GM18867 (cell line): ENCODE measurements around the gene TMEM201.

Experiments used
- ATAC-seq: cut with Tn5 transposase; IDR thresholded peaks from one replicate; pipeline ENCODE4 v1.9.1; 2021; ENCODE audit warnings: mild to moderate bottlenecking, moderate library complexity; ENCODE audit not compliant: unreplicated experiment

TMEM201 gene

DNA sequence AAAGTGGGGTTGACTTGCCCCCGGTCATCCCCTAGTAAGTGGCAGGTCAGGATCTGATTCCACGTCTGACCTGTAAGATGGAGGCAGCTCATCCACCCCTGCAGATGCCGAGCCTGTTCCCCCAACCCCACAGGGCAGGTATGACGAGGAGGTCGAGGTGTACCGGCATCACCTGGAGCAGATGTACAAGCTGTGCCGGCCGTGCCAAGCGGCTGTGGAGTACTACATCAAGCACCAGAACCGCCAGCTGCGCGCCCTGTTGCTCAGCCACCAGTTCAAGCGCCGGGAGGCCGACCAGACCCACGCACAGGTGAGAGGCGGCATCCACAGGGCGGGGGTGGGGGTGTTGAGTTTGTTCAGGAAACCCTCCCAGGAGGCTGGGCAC, 9.6 kb downstream of the TMEM201 start:
- no peak for ATAC-seq

DNA sequence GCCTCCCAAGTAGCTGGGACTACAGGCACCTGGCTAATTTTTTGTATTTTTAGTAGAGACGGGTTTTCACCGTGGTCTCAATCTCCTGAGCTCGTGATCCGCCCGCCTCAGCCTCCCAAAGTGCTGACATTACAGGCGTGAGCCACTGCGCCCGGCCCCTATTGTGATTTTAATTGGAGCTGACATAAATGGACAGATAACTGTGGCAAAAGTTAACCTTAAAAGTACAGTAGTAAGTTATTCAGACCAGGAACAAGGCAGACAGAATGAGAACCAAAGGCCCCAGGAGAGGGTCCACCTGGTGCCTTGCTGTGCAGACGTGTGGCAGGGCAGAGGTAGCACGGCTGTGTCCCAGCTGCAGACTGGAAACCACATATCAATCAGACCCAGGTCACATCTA, 11.0 kb downstream of the TMEM201 start:
- ATAC-seq, result no peak

DNA sequence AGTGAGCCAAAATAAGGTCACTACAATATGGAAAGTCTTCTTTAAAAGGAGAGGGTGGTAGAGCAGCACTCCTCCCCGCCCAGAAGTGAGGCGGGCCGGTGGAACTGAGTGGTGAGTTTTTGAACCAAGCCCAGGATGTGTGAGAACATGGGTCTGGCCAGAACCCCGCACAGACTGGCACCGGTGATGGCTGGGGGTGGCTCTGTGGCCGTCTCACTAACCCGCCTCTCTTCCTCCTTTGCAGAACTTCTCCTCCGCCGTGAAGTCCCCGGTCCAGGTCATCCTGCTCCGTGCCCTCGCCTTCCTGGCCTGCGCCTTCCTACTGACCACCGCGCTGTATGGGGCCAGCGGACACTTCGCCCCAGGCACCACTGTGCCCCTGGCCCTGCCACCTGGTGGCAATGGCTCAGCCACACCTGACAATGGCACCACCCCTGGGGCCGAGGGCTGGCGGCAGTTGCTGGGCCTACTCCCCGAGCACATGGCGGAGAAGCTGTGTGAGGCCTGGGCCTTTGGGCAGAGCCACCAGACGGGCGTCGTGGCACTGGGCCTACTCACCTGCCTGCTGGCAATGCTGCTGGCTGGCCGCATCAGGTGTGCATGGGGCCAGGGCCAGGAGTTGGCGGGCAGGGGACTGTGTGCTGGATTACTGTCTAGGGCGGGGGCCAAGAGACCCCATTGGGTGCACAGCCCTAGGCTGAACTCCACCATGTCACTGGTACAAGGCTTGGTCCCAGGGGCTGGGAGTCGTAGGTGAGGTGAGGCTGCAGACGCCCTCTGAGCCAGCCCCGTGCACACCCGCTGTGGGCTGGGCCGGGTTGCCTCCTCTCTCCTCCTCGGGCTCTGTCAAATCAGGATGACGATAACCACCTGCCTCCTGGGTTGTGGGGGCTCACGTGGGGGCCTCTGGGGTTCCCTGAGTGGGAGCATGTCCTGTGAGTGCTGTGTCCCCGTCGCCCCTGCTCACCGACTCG, 12.4 kb downstream of the TMEM201 start:
- ATAC-seq, result no peak

DNA sequence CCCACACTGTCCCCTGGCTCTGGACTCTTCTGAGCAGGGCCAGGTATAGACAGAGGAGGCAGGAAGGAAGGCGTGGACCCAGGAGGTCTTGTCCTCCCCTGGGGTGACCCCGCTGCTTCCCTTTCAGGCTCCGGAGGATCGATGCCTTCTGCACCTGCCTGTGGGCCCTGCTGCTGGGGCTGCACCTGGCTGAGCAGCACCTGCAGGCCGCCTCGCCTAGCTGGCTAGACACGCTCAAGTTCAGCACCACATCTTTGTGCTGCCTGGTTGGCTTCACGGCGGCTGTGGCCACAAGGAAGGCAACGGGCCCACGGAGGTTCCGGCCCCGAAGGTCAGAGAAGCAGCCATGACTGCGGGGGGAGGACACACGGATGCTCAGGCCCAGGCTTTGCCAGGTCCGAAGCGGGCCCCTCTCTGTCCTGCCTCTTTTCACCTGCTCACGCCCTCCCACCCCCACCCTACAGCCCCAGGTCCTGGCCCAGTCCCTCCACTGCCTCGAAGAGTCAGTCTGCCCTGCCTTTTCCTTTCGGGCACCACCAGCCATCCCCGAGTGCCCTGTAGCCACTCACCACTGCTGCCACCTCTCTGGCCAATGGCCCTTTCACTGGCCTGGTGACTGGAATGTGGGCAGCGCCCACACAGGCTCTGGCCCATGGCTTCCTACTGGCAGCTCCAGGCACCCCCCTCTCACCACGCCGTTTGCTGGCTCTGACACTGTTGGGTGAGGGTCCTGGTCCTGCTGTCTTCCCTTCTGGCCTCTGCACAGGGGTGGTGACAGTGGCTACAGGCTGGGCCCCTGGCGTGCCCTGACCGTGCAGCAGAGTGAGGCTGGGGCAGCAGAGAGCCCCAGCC, 13.5 kb downstream of the TMEM201 start:
- no peak for ATAC-seq

DNA sequence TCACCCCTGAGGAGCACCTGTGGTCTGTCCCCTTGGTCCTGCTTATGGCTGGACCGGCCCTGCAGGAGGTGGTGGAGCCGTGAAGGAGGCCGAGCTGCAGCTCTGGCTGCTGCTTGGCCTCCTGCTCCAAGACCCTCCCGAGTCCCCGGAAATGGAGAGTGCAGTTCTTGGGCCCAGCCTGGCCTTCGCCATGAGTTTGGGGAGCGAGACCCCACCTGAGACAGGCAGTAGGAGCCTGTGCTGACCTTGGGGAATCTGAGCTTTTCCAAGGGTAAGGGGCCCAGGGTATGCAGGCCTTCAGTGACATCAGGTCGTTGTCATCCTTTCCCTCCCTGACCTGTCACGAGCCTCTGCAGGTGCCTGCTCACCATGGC, 14.1 kb downstream of the TMEM201 start:
- ATAC-seq, result no peak

DNA sequence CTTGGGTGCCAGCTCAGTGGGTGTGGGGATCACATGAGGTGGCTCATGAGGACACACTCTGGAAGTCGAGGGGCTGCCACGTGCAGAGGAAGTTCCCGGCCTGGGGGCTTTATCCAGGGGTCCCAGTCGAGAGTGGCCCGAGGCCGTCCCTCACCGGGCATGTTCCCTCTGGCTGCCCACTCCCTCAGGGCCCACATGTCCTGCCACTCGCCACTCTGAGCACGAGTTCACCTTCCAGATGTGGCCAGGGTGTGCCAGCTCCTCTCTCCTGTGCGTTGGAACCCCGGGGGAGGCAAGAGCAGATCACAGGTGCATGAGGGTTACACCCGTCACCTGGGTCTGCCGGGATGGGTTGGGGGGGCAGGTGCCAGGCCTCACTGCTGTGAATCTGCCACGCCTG, 14.6 kb downstream of the TMEM201 start:
- no peak for ATAC-seq

DNA sequence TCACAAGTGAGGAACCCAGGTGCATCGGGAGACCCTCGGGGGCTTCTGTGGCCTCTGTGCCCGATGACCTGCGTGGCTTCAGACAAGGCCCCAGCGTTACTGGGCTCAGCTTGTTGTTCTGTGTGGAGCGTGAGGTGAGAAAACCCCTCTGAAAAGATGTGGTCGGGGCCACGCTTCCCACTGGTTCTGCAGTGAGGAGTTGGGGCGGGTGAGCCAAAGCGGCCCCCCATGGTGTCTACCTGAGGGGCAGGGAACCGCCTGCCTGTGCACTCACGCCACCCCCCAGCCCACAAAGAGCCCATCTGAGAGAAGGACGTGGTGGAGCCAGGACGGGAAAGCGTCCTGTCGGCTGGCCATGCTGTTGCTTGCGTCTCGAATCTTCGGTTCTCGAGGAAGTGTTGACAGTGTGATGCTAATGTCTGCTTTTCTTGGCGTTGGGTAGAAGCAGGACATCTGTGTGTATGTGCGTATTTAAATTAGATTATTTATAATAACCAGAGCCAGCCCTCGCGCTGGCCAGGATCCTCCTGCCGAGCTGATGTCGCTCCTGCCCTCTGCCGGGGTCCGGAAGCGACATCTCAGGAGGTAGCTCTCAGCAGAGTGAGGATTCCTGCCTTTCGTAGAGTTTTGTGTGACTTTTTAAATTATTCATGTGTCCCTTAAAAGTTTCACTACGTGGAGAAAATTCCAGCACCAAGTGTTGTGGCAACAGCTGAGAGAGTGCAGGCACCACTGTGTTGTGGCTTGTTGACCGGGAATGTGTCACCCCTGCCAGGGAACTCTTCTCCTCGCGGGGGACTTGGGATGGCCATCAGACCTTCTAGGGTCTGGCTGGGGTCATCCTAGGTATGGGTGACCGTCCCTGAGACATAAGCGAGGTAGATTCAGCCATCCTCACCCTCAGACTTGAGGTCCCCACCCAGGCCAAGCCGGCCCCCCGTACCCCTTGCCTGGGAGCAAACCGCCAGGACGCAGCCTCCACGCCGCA, 15.3 kb downstream of the TMEM201 start:
- no peak for ATAC-seq

DNA sequence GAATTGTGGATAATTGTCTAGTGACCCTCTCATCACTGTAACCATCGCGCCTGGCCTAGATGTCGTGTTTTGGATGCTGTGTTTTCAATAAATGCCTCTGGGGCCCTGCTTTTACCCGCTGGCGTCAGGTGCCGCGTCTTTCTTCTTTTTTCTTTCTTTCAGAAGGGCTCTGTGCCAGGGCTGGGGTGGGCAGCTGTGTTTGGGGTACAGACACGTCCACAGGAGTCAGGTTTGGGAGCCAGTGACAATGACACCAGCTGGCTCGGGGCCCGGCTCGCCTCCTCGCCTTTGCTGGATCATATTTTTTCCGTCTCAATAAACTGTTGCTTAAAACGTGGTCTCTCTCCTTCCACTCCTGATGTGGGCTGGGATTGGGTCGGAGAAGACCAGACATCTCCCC, 16.1 kb downstream of the TMEM201 start:
- ATAC-seq, result no peak

DNA sequence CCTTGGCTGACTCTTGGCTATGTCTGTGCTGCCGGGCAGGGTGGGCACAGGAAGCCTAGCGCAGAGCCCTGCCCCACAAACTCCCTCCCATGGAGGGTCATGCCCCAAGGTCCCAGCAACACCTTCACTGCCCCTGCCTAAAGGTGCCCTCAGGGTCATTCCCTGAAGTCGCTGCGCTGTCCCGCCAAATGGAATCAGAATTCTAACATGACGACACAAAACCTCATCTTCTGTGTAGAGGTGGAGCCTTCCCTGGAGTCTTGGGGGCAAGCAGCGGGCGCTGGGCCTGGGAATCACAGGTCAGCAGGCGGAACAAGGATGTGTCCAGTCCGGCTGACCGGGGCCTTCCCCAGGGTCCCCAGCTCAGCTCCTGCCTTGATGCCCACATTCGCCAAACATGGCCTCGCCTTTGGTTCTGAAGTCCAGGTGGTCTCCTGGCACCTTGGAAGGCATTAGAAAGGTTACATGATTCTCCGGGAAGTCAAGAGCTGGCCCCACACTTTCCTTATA, 17.3 kb downstream of the TMEM201 start:
- no peak for ATAC-seq

DNA sequence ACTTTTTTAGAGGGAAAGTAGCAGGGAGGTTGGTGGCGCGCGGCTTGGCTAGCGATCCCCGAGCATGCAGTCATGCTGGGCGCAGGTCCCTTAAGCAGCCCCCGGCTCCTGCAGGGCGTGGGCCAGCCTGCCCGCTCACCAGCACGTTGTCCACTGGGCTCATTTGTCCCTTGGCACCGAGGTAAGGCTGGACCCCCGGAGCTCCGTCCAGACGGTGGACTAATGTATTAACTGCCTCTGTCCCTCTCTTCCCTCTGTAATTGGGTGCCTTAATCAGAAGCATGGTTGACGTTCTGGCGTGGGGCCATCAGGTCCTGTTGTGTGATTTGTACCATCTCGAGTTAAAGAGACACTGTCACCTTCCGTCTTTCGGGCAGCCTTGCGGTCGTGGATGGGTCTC, 17.7 kb downstream of the TMEM201 start:
- no peak for ATAC-seq

DNA sequence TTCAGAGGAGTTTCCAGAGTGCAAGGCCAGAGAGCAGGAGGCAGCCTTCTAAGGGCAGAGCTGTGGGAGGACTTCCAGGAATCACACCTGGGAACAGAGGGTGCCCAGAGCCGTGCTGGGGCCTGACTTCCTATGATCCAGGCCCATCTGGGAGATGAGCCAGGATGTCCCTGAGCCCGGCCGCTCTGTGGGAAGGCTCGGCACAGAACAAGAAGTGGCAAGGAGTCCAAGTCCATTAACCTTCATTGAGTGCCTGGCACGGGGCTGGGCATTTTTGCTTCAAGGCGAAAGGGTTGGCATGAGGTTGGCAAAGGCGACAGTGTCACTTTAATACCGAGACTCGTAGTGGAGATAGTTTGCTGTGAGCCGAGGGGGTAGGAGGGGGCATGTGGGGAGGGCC, 18.2 kb downstream of the TMEM201 start:
- ATAC-seq, result no peak

DNA sequence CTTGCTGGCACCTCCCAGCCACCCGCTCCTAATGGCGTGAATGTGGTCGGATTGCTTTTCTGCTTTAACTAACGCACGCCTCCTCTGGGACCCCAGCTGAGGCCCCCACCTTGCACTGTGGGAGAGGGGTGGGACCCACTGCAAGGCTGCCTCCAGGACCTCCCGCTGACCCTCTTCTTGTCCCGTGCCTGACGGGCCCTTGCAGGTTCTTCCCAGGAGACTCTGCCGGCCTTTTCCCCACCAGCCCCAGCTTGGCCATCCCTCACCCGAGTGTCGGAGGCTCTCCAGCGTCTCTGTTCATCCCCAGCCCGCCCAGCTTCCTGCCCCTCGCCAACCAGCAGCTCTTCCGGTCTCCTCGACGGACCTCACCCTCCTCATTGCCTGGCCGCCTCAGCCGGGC, 18.6 kb downstream of the TMEM201 start:
- no peak for ATAC-seq

DNA sequence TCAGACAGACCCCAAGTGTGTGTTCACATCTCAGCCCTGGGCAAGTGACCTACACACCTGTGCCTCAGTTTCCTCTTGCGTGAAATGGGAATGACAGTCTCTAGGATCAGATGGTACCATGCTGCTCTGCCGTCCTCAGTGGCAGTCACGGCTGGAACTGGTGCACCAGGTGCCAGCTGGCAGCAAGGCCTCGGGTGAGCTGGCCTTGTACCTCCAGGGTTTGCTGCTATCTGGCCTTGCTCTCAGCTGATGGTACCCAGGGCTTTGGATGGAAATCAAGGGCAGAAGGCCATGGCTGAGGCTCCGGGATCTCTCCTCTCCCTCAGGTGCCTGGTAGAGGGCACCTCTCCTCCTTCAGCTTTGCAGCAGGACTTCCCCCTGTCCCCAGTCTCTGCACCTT, 21.3 kb downstream of the TMEM201 start:
- ATAC-seq, result no peak

DNA sequence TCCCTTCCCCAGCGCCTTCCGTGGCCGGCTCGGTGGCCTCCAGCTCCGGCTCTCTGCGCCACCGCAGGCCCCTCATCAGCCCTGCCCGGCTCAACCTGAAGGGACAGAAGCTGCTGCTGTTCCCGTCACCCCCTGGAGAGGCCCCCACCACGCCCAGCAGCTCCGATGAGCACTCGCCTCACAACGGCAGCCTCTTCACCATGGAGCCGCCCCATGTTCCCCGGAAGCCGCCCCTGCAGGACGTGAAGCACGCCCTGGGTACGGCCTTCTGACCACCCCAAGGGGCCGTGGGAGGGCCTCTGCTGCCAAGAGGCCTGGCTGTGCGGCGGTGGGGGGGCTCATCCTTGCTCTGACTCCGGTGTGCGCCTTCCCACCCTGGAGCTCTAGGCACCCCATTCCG, 21.8 kb downstream of the TMEM201 start:
- ATAC-seq, result no peak

DNA sequence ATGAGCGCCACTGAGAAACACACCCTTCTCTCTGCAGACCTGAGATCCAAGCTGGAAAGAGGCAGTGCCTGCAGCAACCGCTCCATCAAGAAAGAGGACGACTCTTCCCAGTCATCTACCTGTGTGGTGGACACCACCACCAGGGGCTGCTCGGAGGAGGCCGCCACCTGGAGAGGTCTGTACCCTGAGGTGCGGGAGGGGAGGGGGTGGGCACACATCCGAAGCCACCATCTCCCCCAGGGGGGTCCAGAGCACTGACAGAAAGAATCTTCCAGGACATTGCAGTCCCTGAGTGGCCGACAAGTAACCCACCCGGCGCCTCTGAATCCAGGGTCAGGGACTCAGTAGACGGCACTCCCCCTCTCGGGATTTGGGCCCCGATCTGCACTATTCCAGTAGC, 23.0 kb downstream of the TMEM201 start:
- no peak for ATAC-seq

DNA sequence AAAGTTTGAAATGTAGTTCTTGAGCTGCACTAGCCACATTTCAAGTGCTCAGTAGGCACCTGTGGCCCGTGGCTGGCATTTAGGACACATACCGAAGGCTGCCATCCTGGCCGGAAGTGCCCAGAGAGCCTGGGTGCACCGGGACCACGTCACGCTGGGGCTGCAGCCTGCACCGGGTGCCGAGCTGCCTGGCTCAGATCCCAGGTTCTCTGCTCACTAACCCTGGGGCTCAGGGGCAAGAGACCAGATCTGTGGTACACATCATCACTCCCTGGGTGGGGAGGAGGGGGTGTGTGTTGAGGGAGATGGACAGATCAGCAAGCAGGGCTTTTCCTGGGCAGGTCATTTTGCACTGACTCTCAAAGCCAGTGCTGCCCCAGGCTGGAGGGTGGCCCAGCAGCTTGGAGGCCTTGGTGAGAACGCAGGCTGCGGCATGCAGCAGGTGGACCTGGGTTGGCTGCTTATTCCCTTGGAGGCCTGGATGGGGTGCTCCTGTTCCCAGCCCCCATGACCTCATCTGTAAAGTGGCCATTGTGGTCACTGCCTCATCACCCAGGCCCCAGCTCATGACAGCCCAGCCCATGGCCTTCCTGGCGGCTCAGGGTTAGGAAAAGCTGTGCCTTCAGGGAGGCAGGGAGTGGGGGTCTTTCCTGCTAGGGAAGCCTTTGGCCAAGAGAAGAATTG, 23.6 kb downstream of the TMEM201 start:
- ATAC-seq, result no peak

DNA sequence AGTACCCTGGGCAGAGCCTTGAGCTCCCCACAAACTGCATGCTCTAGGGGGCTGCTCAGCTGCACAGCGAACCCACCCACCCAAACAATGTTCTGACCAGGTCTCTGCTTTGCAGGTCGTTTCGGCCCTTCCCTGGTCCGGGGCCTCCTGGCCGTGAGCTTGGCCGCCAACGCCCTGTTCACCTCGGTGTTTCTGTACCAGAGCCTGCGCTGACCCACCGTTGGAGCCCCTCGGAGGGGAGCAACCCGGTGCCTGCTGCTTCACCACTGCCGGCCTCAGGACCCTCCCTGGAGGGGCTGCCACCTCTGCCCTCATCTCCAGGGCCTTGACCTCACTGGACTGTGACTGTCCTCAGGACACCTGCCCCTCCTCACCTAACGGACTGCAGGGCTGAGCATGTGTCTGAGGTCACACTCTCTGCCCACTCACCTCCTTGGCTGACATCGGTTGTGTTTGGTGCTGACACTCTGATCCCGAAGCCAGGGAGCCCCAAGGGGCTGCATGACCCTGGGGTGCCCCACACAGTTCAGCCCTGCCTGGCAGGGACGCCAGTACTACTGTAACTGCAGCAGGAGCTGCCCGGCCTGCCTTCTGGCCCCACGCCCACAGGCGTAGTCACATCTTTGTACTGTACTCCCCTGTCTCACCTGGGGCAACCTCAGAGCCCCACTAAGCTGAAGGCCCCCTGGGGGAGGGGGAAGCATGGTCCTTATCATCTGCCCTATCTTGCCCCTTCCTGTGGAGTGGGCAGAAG, 24.3 kb downstream of the TMEM201 start:
- ATAC-seq, result no peak

DNA sequence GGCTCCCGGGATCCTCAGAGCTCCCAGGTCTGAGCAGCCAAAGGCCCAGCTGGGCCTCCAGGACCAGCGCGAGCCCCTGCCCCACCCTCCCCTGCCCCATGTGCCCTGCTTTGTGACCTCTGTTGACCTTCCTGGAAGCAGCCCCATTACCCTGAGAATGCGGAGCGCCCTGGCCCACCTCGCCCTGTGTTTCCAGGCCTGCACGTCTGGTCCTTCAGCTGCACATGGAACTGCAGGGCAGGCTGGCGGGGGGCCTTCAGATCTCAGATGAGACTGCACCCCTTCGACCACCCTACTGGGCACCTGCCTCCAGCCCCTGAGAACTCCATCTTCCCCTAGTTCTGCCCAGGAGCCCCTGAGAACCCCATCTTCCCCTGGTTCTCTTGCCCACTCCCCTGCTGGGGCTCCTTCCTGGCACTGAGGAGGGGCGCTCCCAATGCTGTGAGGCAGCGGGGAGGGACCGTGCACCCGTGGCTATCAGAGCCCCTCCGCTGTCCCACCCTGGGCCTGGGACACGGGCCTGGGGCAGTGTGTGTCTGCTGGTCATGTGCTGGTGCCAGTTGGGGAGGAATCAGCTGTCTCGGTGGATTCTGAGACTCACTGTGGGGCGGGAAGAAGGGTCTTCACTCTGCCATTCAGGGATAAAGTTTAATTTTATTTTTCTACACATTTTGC, 25.1 kb downstream of the TMEM201 start:
- no peak for ATAC-seq
